Left lung (tissue), 10 donors: ENCODE data around the gene TP53BP1. TPM values are rescaled to one million over a fixed set of nuclear protein-coding genes. Genes with fewer than 3 reads are reported as not detected.

Experiments used
- ATAC-seq: fragments of 200-7000 bp; cut with Tn5 transposase; one replicate; pipeline ENCODE4 v1.9.1; 2020; ENCODE audit warnings: moderate library complexity
- DNase-seq, 4 donors: peaks; one replicate each; pipeline ENCODE4 v3.0.0-alpha.2; 2013 to 2020
- H3K27ac ChIP-seq, 2 donors: fragments of 200-600 bp; sonication (generic) in 1 of 2; one replicate each; pipeline versions ENCODE4 v1.5.0 to v1.8.0; 2020 to 2021
- H3K27me3 ChIP-seq, 2 donors: fragments of 200-600 bp; sonication (generic) in 1 of 2; one replicate each; pipeline versions ENCODE4 v1.5.0 to v1.8.0; 2020 to 2021
- H3K36me3 ChIP-seq, 2 donors: fragments of 200-600 bp; sonication (generic) in 1 of 2; one replicate each; pipeline versions ENCODE4 v1.5.0 to v1.8.0; 2020 to 2021
- H3K4me1 ChIP-seq, 2 donors: fragments of 200-600 bp; one replicate each; pipeline ENCODE4 v1.8.0; 2021
- H3K4me3 ChIP-seq, 2 donors: fragments of 200-600 bp; sonication (generic) in 1 of 2; one replicate each; pipeline versions ENCODE4 v1.5.0 to v1.8.0; 2020 to 2021; ENCODE audit warnings: mild to moderate bottlenecking in 1 of 2
- H3K9me3 ChIP-seq, 2 donors: fragments of 200-600 bp; sonication (generic) in 1 of 2; one replicate each; pipeline versions ENCODE4 v1.5.0 to v1.8.0; 2020 to 2021
- intact Hi-C, 2 donors: fragments of 100-400 bp; cut with DNase I; formaldehyde crosslinking; loops; one replicate each; pipeline versions ENCODE4 v1.11.2 to v1.14.2; 2022
- polyA plus RNA-seq, 6 donors: library from polyadenylated mRNA; unstranded; fragments of 120-200 nt; gene quantifications; one replicate each; pipeline ENCODE4 v1.2.1, GENCODE V29; 2013; ENCODE audit not compliant: insufficient read length in 6 of 6
- total RNA-seq, 2 donors: library from RNA; stranded (reverse); fragmentation: NEBNext Ultra II Directional; extraction: Animal tissue kit (Norgen Biotek cat#: 25700); gene quantifications; one replicate each; pipeline ENCODE4 v1.2.1, GENCODE V29; 2021
- TF ChIP-seq, protein P1 (sequence below), 2 donors: fragments of 200-600 bp; sonication (generic) in 1 of 2; IDR thresholded peaks; one replicate each; pipeline versions ENCODE4 v1.5.0 to v1.8.0; 2021; ENCODE audit warnings: antibody characterized with exemption in 2 of 2
- donor health status: DM: no; HTN: yes; CAD: no.
- donor health status: DM: no; HTN: no; CAD: no.

Gene TP53BP1
- total and polyA plus RNA-seq, 8 donors = 32.7 to 112 (median 90.0) TPM

GRCh38 chr15:43469867-43470266 lies 23.1 kb downstream of the TP53BP1 start:
- intact Hi-C loops = no loop called here
- H3K4me3 ChIP-seq = no peak overlapping the region
- H3K9me3 ChIP-seq = no peaks in the 10 kb centered on the region
- H3K4me1 ChIP-seq = no peaks in the 10 kb centered on the region
- ATAC-seq (no peak), DNase-seq (no peak)
- H3K27ac ChIP-seq = no peak overlapping the region
- TF ChIP-seq, protein P1, sequence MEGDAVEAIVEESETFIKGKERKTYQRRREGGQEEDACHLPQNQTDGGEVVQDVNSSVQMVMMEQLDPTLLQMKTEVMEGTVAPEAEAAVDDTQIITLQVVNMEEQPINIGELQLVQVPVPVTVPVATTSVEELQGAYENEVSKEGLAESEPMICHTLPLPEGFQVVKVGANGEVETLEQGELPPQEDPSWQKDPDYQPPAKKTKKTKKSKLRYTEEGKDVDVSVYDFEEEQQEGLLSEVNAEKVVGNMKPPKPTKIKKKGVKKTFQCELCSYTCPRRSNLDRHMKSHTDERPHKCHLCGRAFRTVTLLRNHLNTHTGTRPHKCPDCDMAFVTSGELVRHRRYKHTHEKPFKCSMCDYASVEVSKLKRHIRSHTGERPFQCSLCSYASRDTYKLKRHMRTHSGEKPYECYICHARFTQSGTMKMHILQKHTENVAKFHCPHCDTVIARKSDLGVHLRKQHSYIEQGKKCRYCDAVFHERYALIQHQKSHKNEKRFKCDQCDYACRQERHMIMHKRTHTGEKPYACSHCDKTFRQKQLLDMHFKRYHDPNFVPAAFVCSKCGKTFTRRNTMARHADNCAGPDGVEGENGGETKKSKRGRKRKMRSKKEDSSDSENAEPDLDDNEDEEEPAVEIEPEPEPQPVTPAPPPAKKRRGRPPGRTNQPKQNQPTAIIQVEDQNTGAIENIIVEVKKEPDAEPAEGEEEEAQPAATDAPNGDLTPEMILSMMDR (IDR thresholded peaks at IDR 0.05) = no peak
- peaks cover 0 to 67% of the 10 kb centered on the region in 2 donors for H3K36me3 ChIP-seq
- H3K27me3 ChIP-seq = no peaks in the 10 kb centered on the region

GRCh38 chr15:43465100-43465499 lies 27.9 kb downstream of the TP53BP1 start:
- ATAC-seq = peak; percentile 26
- Histone ChIP-seq H3K9me3 (no peaks in the 10 kb centered on the region), H3K27me3 (no peaks in the 10 kb centered on the region), H3K27ac (peak overlapping the region in 1 of 2 donors; percentile 2), H3K4me1 (no peaks in the 10 kb centered on the region), H3K36me3 (peaks cover 0 to 61% of the 10 kb centered on the region in 2 donors), H3K4me3 (no peak overlapping the region)
- no peak for DNase-seq
- intact Hi-C loops = no loop called here
- TF ChIP-seq, protein P1 (IDR thresholded peaks at IDR 0.05) = no peak

DNA sequence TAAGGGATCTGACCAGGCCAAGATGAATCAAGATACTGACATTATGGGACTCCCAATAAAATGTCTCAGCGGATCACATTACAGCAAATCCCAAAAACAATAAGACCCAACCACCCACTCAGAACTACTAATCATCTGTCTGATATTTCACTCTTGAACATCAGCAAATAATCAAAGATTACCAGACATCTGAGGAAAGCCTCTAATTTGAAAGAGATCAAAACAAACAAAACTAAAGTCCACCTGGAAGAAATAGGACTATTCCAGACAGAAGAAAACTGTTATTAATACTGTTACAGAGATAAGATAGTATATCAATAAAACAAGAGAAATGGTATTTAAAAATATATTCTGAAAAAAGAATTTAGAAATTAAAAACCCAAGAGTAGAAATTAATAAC lies 29.0 kb downstream of the TP53BP1 start:
- Histone ChIP-seq H3K4me3 (no peak overlapping the region), H3K9me3 (no peaks in the 10 kb centered on the region), H3K4me1 (no peaks in the 10 kb centered on the region), H3K27me3 (no peaks in the 10 kb centered on the region), H3K36me3 (peaks cover 0 to 55% of the 10 kb centered on the region in 2 donors), H3K27ac (no peak overlapping the region)
- no peak for ATAC-seq
- intact Hi-C loops = no loop called here
- DNase-seq = no peak
- TF ChIP-seq, protein P1 (IDR thresholded peaks at IDR 0.05) = no peak

- Histone ChIP-seq H3K36me3 (peaks cover 0 to 56% of the 10 kb centered on the region in 2 donors), H3K4me3 (no peak overlapping the region), H3K27ac (no peak overlapping the region), H3K4me1 (no peaks in the 10 kb centered on the region), H3K27me3 (no peaks in the 10 kb centered on the region), H3K9me3 (no peaks in the 10 kb centered on the region)
- DNase-seq (no peak), ATAC-seq (no peak)
- TF ChIP-seq, protein P1 (IDR thresholded peaks at IDR 0.05) = no peak
- intact Hi-C loops = no loop called here
Measured at GRCh38 chr15:43463507-43463906, 29.4 kb downstream of the TP53BP1 start.

- Histone ChIP-seq H3K9me3 (no peaks in the 10 kb centered on the region), H3K27ac (no peak overlapping the region), H3K4me1 (no peaks in the 10 kb centered on the region), H3K4me3 (no peak overlapping the region), H3K36me3 (peaks cover 0 to 15% of the 10 kb centered on the region in 2 donors), H3K27me3 (no peaks in the 10 kb centered on the region)
- ATAC-seq (no peak), DNase-seq (no peak)
- intact Hi-C loops = no loop called here
- TF ChIP-seq, protein P1 (IDR thresholded peaks at IDR 0.05) = no peak
Measured at GRCh38 chr15:43449981-43450380, 43.0 kb downstream of the TP53BP1 start.
